Mucosa of descending colon (tissue), 3 donors: ENCODE measurements around the gene ATP8A2. TPM values are rescaled to one million over a fixed set of nuclear protein-coding genes. Genes with fewer than 3 reads are reported as not detected.

Experiments used
- ATAC-seq: fragments of 200-7000 bp; cut with Tn5 transposase; one replicate; pipeline ENCODE4 v1.9.1; 2020; ENCODE audit warnings: mild to moderate bottlenecking, moderate library complexity
- DNase-seq, 3 donors: peaks; one replicate each; pipeline ENCODE4 v3.0.0-alpha.2; 2020
- H3K36me3 ChIP-seq: fragments of 200-600 bp; one replicate; pipeline ENCODE4 v1.8.0; 2021; ENCODE audit warnings: low read depth, mild to moderate bottlenecking
- H3K4me1 ChIP-seq: fragments of 200-600 bp; one replicate; pipeline ENCODE4 v1.8.0; 2021; ENCODE audit warnings: low read depth, mild to moderate bottlenecking
- H3K4me3 ChIP-seq: fragments of 200-600 bp; one replicate; pipeline ENCODE4 v1.8.0; 2021; ENCODE audit warnings: mild to moderate bottlenecking
- H3K9me3 ChIP-seq: fragments of 200-600 bp; one replicate; pipeline ENCODE4 v1.8.0; 2021; ENCODE audit warnings: mild to moderate bottlenecking
- CTCF ChIP-seq: fragments of 200-600 bp; IDR thresholded peaks from one replicate; pipeline ENCODE4 v1.8.0; 2022; ENCODE audit warnings: antibody characterized with exemption, mild to moderate bottlenecking
- intact Hi-C, 2 donors: fragments of 100-400 bp; cut with DNase I in 1 of 2; cut with micrococcal nuclease in 1 of 2; formaldehyde crosslinking; loops; one replicate each; pipeline versions ENCODE4 v1.11.0 to v1.11.1; 2022; cut with DNase I, micrococcal nuclease
- total RNA-seq, 3 donors: library from RNA; stranded (reverse); fragmentation: NEBNext Ultra II Directional in 2 of 3; extraction: Animal tissue kit (Norgen Biotek cat#: 25700) in 2 of 3; gene quantifications; one replicate each; pipeline versions ENCODE4 v1.2.1 to v1.2.4, GENCODE V29; 2021 to 2023
- donor health status: DM: no; HTN: no; CAD: no; lungs with moderate emphysema.
- donor health status: DM: no; HTN: no; CAD: no.
- donor health status: DM: no; HTN: yes; CAD: no.

Gene ATP8A2
- total RNA-seq, 3 donors from 2014 or later: 0.22 to 3.6 (median 0.41) TPM

GRCh38 chr13:25466880-25467279 is 95.1 kb downstream of the ATP8A2 start:
- H3K4me1 ChIP-seq: no peaks in the 10 kb centered on the region
- no peak overlapping the region for H3K4me3 ChIP-seq
- no peaks in the 10 kb centered on the region for H3K9me3 ChIP-seq
- TF ChIP-seq CTCF: no peak
- no peaks in the 10 kb centered on the region for H3K36me3 ChIP-seq
- DNase-seq (no peak), ATAC-seq (no peak)
- intact Hi-C loops: no loop called here

GRCh38 chr13:25468325-25469168 is 96.8 kb downstream of the ATP8A2 start:
- Histone ChIP-seq H3K9me3 (no peaks in the 10 kb centered on the region), H3K4me1 (no peaks in the 10 kb centered on the region), H3K4me3 (no peak overlapping the region), H3K36me3 (no peaks in the 10 kb centered on the region)
- intact Hi-C loops: no loop called here
- peak; percentile 19 for ATAC-seq
- peak in 1 of 3 donors; percentile 3 for DNase-seq
- TF ChIP-seq CTCF: no peak

- ATAC-seq (no peak), DNase-seq (no peak)
- TF ChIP-seq CTCF: no peak
- Histone ChIP-seq H3K4me1 (no peaks in the 10 kb centered on the region), H3K9me3 (no peaks in the 10 kb centered on the region), H3K4me3 (no peak overlapping the region), H3K36me3 (no peaks in the 10 kb centered on the region)
- intact Hi-C loops: no loop called here
Observed at GRCh38 chr13:25469169-25469525, 97.4 kb downstream of the ATP8A2 start.

GRCh38 chr13:25473864-25474263 is 102.1 kb downstream of the ATP8A2 start:
- no peak for ATAC-seq
- Histone ChIP-seq H3K4me1 (no peaks in the 10 kb centered on the region), H3K36me3 (no peaks in the 10 kb centered on the region), H3K9me3 (no peaks in the 10 kb centered on the region), H3K4me3 (no peak overlapping the region)
- DNase-seq: no peak
- intact Hi-C loops: no loop called here
- no peak for TF ChIP-seq CTCF

GRCh38 chr13:25478186-25478585 is 106.4 kb downstream of the ATP8A2 start:
- intact Hi-C loops: no loop called here
- DNase-seq (no peak), ATAC-seq (no peak)
- TF ChIP-seq CTCF: no peak
- no peaks in the 10 kb centered on the region for H3K4me1 ChIP-seq
- no peaks in the 10 kb centered on the region for H3K9me3 ChIP-seq
- H3K36me3 ChIP-seq: no peaks in the 10 kb centered on the region
- H3K4me3 ChIP-seq: no peak overlapping the region
